ENCODE results near the gene CSNK2A1.

The CSNK2A1 gene

DNA sequence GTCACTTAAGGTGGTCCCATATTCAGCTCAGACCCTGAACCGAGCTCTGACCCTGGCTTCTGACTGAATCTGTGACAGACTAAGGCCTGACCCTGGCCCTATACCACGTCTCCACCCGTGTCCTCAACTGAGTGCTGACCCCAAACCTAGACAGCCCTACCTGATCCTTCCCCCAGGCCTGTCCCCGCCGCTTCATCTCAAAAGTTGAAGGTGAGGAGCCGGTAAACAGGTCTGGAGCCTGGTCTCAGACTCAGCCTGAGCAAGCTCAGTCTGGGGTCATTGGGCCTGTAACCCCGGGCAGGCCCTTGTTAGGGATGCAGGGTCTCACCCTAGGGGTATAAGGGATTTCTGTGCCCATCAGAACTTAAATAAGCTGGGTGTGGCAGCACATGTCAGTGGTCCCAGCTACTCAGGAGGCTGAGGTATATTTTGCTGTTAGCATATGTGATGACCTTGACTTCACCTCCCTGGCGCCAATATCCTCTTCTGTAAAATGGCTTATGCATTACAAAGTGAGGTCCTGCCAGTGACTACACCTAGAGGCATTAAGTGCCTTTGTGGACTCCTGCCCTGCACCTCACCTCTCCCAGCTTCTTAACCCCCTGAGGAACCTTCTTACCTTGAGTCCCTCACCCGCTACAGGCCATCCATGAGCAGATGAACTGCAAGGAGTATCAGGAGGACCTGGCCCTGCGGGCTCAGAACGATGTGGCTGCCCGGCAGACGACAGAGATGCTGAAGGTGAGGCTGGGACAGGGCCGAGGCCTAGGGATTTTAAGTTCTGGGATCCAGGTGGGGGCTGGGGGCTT is 115.5 kb downstream of the CSNK2A1 start:
- no peak for DNase-seq

DNA sequence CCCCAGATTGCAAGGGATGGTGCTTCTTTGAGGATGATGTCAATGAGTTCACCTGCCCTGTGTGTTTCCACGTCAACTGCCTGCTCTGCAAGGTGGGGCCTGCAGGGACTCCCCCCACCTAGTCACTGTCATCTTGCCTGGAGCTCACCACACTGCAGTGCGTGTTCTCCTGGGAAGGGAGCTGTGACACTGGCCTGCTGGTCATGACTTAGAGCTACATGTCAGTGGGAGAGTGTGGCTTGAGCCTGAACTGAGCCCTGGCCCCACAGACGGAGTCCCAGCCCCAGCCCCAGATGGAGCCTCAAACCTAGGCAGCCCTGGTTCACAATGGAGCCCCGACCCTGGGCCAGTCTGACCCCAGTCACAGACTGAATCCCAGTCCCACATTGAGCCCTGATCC is 116.2 kb downstream of the CSNK2A1 start:
- DNase-seq, result no peak

DNA sequence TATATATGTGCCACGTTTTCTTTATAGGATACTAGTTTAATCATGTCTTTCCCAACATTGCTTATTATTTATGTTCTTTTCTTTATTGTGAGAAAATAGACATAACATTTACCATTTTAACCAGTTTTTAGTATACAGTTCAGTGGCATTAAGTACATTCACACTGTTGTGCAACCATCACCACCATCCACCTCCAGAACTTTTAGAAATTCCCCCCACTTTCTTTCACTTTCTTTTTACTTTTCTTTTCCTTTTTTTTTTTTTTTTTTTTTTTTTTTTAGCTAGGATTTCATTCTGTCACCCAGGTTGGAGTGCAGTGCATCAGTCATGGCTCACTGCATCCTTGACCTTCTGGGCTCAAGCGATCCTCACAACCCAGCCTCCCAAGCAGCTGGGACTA is 117.0 kb downstream of the CSNK2A1 start:
- DNase-seq, result no peak
